GM10266 (cell line): ENCODE results near the gene TMEM63A.

ENCODE experiments used
- DNase-seq: peaks from one replicate; pipeline ENCODE4 v3.0.0; 2012; ENCODE audit errors: extremely low spot score
- CTCF ChIP-seq: IDR thresholded peaks from 2 replicates; pipeline ENCODE4 v1.5.1; 2012; ENCODE audit warnings: mild to moderate bottlenecking, low read depth; ENCODE audit not compliant: control insufficient read depth, insufficient read depth; ENCODE audit errors: missing control alignments

Gene TMEM63A

DNA sequence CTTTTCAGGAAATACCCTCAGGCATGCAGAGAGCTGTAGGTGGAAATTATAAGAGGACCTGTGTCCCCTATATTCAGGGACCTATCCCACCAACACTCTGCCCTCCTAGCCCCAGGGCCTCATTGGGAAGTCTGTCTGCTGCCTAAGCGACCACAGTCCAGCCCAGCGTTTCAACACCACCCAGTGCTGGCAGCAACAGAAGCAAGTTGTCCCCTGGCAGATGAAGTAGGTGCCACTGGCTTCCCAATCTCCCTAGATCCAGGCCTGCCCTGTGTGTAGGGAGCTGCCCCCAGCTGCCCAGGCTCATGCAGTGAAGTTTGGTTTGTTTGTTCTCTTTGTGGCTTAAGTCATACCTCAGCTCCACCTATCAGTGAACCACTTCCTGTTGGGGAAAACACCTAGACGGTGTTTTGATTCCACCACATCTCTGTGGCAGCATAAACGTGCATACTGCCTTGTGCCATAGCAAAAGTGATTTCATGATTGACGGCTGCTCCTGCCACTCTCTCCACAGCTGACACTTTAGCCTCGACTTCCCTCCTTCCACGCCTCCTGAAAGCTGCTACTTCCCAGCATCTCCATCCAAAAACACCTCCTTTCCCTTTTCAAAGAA lies 14.9 kb upstream of the TMEM63A start:
- peak; percentile 91 for DNase-seq
- no peak for TF ChIP-seq CTCF

DNA sequence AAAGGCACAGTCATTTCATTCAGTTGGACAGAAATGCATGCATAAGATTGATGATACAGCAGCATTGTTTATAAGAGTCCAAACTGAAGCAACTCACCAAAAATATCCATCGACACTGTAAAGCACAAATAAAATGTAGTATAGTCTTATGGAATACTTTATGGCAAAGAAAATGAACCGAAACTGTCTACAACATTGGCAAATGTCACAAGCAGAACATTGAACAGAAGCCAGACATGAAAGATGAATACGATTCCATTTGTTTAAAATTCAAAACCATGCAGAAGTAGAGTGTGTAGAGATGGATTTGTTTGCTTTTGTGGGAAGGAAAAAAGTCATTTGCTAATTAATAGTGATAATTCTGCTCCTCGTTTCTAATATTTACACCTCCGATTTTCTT lies 14.3 kb upstream of the TMEM63A start:
- no peak for TF ChIP-seq CTCF
- no peak for DNase-seq

DNA sequence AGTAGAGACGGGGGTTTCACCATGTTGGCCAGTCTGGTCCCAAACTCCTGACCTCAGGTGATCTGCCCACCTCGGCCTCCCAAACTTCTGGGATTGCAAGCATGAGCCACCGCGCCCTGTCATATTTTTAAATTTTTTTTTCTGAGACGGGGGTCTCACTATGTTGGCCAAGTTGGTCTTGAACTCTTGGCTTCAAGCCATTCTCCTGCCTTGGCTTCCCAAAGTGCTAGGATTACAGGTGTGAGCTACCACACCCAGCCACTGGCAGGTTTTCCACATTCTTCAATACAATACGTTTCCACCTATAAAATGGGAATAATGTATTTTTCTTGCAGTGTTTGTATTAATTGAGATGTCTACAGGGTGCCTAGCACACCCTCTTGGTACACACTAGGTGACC lies 10.1 kb upstream of the TMEM63A start:
- DNase-seq: no peak
- no peak for TF ChIP-seq CTCF

GRCh38 chr1:225891229-225891972 lies 9.2 kb upstream of the TMEM63A start:
- TF ChIP-seq CTCF: no peak
- no peak for DNase-seq

- no peak for DNase-seq
These were observed 8.4 kb upstream of the TMEM63A start for GRCh38 chr1:225890346-225891228.

GRCh38 chr1:225889743-225890142 lies 7.6 kb upstream of the TMEM63A start:
- no peak for TF ChIP-seq CTCF
- no peak for DNase-seq

More at GRCh38 chr1:225890346-225891228, 8.4 kb upstream of the TMEM63A start:
- no peak for TF ChIP-seq CTCF
